Stimulated activated CD8-positive, alpha-beta memory T cell treated with anti-CD3 and anti-CD28 coated beads, Interleukin-7, amount 100 ng/mL, for 4 hours (primary cell): ENCODE data around the gene AMOT.

Experiments
- DNase-seq, 2 donors: peaks; one replicate each; pipeline ENCODE4 v3.0.0-alpha.2; 2020; ENCODE audit warnings: low read depth in 2 of 2

AMOT gene

DNA sequence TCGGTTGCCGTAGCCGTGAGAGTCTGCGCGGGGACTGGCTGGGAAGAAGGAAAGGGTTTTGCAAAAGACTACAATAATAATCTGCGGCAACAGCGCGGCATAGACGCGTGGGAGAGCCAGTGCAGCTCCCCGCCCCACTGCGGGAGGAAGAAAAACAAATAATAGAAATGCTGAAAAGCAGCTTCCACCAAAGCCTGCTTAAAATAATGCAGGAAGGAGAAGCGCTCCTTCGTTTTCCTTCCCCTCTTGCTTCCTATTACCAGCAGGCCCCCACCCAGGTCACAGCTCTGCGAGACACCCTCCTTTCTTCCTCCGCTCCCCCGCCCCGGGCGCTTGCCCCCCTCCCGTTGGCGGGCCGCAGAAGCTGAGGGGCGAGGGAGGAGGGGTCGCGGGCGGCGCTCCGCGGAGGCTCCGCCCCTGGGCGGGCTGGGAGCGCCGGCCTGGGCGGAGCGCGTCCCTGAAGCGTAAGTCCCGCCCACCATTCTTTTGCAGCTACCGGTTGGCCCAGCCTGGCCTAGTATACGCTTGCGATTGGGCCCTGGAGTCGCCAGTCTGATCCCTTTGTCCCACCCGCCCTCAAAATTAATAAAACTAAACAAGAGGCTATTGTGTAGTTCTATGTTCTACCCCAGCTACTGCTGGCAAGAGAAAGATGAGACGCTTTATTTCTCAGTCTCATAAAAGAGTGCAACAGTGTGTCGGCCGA lies 636 bp upstream of the AMOT start:
- DNase-seq, result peak; percentile 45 to 66

DNA sequence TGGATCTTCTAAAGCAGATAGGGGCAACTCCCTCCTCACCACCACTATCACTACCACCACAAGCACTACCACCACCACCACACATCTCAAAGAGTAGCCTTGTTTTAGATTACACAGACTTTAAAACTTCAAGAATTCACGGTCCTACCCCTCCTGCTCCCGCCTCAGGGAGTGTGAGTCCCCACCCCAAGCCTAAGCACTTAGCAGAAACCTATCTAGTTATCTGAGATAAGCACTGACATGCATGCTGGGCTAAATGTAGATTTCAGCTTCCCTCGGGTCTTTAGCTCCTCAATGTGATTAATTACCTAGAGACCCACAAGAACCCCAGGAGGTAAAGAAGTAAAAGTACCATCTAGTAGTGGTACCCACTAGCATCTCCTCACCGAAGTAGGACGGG lies 775 bp downstream of the AMOT start:
- no peak for DNase-seq

- DNase-seq, result no peak
Observed at GRCh38 chrX:112837531-112837930, 3.1 kb downstream of the AMOT start.

GRCh38 chrX:112835019-112835418 lies 5.6 kb downstream of the AMOT start:
- DNase-seq, result no peak

DNA sequence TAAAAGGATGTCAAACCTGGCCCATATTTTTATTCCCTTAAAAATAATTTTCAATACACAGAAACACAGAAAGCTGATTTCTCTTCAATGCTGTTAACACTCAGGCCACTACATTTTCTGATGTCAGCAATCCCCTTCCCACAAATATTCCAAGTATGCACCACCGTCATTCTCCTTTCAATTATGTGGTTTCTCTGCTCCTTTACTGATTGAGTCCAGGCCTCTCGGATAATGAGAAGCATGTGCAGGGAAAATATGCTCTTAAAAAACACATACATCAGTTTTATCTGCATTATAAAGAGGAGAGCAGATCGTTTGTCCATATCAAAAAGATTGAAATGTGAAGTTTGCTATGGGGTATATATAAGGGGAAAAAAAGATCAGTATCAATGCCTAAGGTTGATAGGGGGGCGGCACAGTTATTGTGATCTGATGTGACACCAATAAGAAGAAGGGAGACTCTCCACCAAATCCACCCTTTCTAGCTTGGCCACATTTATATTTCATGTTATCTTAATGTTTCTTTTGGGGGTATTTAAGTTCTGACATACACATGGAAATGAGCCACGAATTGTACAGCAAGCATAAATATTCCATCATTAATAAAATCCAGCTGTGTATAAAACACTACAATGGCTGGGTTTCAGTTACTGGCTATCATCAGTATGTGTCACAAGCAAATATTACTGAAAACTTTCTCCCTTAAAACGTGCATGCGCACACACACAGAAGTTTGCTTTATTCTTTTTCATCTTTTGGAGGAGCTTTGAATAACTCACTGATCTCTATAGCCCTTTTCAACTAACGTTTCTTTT lies 6.4 kb downstream of the AMOT start:
- no peak for DNase-seq

DNA sequence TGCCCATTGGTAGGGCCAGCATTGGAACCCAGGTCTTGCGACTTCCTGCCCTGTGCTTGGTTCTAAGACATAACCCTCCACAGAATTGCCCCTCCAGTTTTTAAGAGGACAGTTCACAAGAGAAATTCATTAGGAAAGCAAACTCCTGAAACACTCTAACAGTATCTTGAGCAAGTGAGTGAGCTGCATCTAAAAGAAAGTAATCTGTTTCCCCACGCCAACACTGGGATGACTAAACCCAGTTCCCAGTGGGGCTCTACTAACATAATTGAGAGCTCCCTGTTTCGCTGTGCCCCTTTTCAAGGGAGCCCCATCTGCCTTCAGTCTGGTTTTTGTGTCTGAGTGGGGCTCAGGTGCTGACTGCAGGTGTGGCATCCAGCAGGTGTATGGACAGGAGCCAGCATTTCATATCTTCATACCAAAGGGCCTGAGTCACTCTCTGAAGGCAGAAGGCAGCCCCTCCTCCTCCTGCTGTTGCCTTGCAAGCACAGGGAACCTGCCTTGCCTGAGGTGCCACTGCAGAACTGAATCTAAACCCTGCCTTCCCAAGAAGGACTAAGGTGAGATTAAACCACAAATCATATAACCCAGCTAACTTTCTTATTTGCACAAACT lies 8.0 kb downstream of the AMOT start:
- no peak for DNase-seq

GRCh38 chrX:112830540-112830939 lies 10.1 kb downstream of the AMOT start:
- DNase-seq, result no peak

DNA sequence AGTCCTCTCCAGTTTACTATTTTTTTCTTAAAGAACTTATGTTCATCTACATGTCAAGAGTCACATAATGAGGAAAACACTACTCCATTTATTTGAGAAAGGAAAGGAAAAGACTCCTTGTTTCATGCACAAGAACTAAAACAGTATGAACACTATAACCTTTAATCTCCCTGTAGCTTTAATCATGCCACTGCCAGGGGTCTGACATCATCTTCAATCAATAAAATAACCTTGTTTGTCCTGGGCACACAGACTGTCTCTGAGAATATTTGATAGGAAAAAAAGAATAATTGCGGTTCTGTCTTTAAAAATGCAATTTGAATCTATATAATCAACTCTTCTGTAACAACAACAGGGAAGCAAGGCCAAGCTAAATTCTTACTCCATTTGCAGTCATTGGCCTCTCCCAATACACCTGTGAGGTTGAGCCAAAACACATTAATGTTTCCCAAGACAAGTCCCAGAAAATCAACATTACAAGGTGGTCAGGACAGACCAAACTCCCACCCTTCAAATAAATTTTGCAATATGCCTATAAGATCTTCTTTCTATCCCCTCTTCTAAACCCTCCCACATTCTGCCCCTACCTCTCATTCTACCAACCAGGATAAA lies 13.2 kb downstream of the AMOT start:
- DNase-seq, result no peak

DNA sequence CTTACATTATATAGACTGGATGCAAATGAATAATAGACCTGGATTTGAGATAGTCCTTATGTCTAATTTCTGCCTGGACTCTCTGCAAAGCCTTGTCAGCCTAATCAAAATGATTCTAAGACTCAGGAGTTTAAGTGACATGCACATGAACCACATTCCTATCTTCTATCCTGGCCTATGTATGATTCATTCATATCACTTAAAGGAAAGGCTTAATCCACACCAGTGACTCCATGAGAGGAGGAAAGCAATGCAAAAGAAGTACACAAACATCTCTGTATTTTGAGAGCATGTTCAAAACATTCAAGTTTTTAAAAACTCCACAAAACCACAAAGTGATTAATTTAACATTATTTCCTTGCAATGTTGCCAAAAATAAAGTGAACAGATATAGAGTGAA lies 14.6 kb downstream of the AMOT start:
- DNase-seq, result no peak

DNA sequence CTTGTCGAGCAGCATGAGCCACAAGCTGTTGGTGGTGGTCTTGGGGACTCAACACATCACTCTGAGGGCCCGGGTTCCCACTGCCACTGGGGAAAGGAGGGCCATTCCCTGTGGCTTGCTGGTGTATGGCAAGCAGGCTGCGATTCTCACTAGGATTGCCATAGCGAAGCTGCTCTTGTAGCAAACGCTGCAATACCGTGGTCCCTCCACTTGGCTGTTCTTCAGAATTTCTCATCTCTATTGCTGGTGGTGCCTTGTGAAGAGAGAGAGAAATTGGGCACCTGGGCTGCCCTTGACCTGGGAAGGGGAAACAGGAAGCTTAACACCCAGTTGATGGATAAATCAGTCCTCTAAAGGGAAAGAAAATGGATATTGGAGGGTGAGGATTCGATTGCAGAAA lies 17.7 kb downstream of the AMOT start:
- DNase-seq, result no peak

- no peak for DNase-seq
Observed at GRCh38 chrX:112820364-112821268, 20.0 kb downstream of the AMOT start.

DNA sequence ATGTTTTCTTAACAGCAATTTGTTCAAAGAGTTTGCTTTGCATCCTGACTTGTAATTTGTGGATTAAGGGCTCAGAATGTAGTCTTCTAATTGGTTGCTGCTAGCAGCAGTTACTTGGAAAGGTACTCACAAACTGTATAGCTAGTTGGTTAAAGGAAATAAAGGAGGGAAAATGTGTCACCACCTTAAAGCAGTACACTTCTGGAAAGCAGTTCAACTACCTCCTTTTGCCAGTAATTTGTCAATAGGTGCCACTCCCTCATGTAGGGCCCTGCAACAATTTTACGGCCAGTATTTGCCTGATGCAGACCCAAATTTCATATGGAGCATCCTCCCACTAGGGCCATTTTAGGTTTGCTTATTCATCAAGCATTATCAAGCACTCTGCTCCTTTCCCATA lies 20.8 kb downstream of the AMOT start:
- DNase-seq, result no peak

GRCh38 chrX:112819008-112819640 lies 21.5 kb downstream of the AMOT start:
- DNase-seq, result no peak

GRCh38 chrX:112818114-112819007 lies 22.3 kb downstream of the AMOT start:
- no peak for DNase-seq

- DNase-seq, result no peak
Observed at GRCh38 chrX:112816908-112817307, 23.7 kb downstream of the AMOT start.

- DNase-seq, result no peak
Observed at GRCh38 chrX:112814496-112814895, 26.1 kb downstream of the AMOT start.

GRCh38 chrX:112812741-112813140 lies 27.9 kb downstream of the AMOT start:
- no peak for DNase-seq

DNA sequence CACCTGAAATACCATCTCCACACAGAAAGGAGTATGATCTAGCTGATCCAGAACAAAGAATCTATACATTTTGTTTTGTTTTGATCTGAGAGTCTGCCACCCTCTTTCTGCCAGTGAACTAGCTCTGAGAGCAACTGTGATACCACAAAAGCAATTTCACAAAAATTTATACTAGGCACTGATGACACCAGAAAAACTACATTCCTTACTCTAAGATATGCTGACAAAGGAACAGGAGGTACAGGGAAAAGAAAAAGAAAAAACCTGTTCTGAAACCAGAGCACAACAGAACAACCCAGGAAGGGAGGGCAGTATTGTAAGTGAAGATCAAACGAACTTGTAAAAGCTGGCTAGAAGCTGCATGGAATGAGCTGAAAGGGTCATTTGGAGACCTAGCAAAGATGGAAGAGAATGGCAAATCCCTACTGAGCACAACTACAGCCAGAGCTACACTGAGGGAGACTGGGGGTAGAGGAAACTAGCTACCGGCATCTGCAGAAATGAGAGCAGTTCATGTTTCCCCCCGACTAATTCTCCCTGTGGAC lies 31.9 kb downstream of the AMOT start:
- no peak for DNase-seq

- DNase-seq, result no peak
Observed at GRCh38 chrX:112808007-112808406, 32.6 kb downstream of the AMOT start.

- DNase-seq, result no peak
Observed at GRCh38 chrX:112803060-112803459, 37.6 kb downstream of the AMOT start.
